GM23248 (cell line): ENCODE measurements around the gene MFRP.
"Not testable (repeated sequence)": the region's sequence is repeated elsewhere in the genome, so short reads cannot be mapped to it uniquely, and the experiment has no call there.

Source experiments
- EZH2 ChIP-seq: fragments of 200-600 bp; sonication (generic); IDR thresholded peaks from 2 replicates; pipeline ENCODE4 v1.6.1; 2018; ENCODE audit warnings: antibody characterized with exemption, mild to moderate bottlenecking; ENCODE audit not compliant: insufficient read depth, poor library complexity, severe bottlenecking
- EZH2phosphoT487 ChIP-seq: fragments of 200-600 bp; sonication (generic); IDR thresholded peaks from 2 replicates; pipeline ENCODE4 v1.6.1; 2018; ENCODE audit warnings: antibody characterized with exemption, moderate library complexity, mild to moderate bottlenecking, low read depth; ENCODE audit not compliant: insufficient read depth

GRCh38 chr11:119382513-119382912 lies 36.0 kb upstream of the MFRP start:
- not testable (repeated sequence) for TF ChIP-seq EZH2, EZH2phosphoT487
